Fibroblast of skin of left biceps (primary cell): ENCODE results near the gene THPO.

ENCODE experiments used
- DNase-seq, 2 experiments: peaks; one replicate each; pipeline ENCODE4 v3.0.0-alpha.2; 2013; ENCODE audit warnings: low read depth in 2 of 2

Gene THPO

DNA sequence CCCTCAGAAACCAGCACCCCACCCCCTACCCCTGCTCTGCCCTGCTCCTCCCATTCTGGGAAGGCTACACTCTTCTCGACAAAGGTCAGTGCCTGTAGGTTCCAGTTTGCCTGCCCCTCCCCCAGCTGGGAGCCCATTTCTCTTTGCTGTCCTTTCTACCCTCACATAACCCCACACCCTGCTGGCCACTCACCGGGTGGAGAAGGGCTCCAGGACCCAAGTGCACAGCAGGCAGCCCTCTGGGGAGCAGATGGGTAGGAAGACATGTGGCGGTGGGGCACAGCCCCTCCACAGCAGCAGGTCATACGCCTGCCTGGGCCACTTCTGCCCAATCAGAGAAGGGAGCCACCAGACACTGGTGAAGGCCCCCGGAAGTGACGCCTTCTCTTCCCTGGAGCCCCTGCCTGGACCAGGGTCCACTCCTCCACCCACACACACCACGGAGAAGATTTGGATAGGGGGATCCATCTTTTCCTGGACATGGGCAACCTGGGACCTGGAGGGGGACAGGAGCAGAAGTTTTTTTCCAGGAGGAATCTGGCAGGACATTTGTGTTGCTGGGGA is at the start of gene THPO:
THPO (minus strand) TSS at position 326 of the 564 bp plus-strand sequence. CDS start 1,948 bp downstream, outside the sequence.
- DNase-seq, result no peak

DNA sequence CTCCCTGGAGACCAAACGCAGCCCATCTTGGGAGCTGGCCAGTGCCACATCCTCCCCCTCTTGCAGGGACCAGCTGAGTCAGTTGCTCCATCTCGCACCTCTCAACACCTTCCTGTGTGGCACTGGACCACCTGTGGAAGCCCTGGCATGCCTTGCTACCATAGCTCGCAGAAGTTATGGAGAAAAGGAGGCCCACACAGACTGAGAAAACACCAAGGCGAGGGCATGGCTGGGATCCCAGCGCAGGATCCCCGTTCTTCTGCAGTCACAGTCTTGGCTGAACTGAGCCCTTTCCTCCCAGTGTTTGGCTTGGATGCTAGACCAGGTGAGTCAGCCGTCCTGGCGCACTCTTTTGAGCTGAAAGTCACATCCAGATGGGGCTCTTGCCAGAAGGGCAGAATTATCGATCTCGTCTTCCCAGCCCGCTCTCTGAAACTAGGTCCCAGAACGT is 48.7 kb upstream of the THPO start:
- DNase-seq, result no peak

DNA sequence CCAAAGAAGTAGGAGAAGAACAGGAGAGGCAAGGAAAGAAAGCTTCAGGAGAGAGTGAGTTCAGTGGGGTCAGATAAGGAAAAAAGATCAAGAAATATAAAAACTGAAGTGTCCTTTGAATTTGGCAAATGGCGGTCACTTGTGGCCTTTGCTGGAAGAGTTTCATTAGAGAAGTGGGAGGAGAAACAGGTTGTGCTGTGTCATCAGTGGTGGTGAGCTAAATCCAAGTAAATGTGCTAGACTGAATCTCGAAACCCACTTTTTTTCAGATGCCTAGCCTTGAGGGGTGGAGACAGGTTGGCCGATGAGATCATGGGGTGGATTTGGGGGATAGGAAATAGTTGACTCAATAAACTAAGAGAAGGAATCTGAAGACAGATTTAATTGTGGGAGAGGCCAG is 45.6 kb upstream of the THPO start:
- DNase-seq, result no peak

GRCh38 chr3:184419171-184419570 is 41.2 kb upstream of the THPO start:
- no peak for DNase-seq

DNA sequence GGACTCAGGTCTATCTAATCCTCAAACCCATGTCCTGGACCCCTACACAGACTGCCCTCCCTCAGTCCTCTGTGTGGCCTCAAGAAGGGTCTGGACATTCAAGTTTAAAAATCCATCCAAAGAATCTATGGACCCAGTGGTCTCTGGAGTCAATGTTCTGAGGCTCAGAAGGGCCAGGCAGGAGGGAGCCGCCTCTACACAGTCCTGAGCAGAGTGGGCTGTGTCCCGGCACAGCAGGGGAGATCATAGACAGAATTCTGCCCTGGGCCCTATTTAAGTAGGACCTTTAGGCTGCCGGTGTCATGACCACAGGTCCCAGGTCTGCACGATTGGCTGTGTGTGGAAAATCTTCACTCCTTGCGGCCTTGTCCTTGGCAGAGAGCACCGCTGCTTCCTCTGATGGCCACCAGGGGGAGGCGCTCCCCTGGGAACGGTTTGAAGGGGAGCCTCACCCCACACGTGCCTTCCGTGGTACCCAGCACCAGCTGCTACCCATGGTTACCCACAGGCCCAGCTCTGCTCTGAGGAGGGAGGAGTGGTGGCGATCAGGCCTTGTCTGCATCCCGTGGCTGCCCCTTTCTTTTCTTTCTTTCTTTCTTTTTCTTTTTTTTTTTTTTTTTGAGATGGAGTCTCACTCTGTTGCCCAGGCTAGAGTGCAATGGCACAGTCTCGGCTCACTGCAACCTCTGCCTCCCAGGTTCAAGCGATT is 39.8 kb upstream of the THPO start:
- no peak for DNase-seq

DNA sequence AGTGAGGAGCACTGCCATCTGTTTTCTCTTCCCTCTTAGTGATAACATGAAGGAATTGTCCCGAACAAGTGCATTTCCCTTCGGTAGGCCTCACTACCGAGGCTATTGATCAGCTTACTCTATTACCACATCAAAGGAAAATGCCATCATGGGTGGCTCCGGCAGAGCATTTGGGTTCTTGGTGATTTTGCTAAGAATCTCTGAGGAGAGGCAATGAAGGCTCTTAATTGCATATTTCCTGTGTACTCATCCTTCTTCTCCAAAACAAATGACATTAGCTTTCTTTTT is 37.1 kb upstream of the THPO start:
- DNase-seq, result no peak

DNA sequence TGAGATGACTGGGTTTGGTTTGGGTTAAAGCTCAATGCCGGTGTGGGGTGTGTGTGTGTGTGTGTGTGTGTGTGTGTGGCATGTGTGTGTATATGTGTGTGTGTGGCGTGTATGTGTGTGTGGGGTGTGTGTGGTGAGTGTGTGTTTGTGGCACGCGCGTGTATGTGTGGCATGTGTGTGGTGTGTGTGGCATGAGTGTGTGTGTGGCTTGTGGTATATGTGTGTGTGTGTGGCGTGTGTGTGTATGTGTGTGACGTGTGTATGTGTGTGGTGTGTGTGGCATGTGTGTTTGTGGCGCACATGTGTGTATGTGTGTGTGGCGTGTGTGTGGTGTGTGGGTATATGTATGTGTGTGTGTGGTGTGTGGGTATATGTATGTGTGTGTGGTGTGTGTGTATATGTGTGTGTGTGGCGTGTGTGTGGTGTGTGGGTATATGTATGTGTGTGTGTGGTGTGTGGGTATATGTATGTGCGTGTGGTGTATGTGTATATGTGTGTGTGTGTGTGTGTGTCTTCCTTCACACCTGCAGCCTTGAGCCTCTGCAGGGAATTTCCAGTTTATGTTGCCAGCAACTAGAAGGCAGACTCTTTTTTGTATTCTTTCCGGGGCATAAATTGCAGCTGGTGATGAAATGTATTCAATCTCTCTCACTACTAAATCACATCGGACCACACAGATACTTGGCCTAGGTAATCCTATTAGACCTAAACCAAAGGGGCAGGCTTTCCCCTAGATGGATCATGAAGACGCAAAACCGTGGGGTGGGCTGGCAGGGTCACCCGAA is 36.6 kb upstream of the THPO start:
- no peak for DNase-seq

GRCh38 chr3:184409946-184410500 is 32.0 kb upstream of the THPO start:
- DNase-seq, result no peak

- no peak for DNase-seq
Measured at GRCh38 chr3:184409331-184409926, 31.4 kb upstream of the THPO start.

DNA sequence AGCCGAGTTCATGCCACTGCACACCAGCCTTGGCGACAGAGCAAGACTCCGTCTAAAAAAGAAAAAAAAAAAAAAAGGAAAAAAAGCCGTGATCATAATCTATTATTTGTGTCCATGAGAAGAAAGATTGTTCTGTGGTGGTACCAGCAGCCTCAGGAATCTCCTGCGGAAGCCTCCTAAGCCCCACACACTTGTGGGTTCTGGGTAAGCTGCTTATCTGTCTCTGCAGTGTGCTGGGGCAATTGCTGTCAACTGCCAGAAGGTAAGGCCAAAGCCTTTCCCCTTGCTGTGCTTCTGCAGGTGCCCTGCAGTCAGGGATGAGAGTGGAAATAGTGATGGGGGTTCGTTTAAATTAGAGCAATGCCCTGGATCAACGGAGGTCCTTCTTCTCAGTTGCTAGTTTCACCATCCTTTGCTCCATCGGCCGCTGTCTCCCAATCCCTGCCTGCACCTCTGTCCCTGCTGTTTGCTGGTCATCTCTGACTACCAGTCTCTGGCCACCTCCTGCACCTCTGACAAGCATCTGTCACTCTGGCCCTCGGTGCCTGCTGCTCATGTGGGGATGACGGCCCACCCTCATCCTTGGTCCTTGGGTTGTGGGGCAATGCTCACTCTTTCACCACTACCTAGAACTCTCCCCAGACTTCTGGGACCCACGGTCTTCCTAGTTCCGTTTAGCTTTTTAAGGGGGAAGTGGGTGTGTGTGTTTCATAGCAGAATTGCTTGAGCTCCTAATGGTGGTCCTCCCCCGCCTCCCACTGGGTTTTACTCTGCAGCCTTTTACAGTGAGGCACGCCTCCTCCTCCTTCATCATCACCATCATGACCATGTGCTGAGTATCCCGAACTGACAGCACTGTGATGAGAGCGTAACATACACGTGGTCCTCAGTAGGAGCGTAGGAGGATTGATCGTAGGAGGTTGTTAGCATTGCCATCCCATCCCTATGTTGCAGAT is 27.3 kb upstream of the THPO start:
- DNase-seq, result no peak

- peak; percentile 83 for DNase-seq
Measured at GRCh38 chr3:184399410-184399809, 21.4 kb upstream of the THPO start.

GRCh38 chr3:184395320-184395660 is 17.3 kb upstream of the THPO start:
- DNase-seq, result no peak

DNA sequence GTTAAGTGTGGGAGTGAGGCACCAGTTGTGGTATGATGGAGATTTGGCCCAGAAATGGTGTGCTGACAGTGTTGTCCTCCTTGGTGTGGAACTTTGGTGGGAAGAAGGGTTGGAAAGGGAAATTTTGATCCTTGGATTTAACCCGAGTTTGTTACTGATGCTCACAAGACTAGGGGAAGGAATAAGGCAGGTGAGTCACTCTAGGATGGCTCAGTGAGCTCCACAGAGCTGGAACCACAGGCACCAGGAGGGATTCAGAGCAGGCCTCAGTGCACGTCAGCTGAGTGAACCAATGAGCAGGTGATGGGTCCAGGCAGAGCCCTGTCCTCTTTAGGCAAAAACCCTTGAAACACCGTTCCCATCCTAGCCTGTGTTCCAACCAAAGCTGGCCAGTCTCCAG is 13.3 kb upstream of the THPO start:
- no peak for DNase-seq

DNA sequence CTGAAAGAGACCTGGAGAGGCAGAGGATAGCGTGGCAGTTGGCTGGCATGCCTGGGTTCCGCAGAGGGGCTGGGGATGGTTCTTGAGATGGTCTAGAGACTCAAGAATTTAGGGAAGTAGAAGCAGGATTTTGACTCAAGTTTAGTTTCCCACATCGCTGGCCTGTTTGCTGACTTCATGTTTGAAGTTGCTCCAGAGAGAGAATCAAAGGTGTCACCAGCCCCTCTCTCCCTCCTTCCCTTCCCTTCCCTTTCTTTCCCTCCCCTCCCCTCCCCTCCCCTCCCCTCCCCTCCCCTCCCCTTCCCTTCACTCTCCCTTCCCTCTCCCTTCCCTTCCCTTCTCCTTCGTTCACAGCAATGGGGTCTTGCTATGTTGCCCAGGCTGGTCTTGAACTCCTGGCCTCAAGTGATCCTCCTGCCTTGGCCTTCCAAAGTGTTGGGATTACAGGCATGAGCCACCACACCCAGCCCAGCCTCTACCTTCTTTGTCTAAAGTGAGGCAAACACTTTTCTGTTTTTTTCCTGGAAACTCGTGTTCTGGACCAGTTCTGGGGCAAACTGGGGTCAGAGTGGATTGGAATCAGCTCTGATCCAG is 12.0 kb upstream of the THPO start:
- no peak for DNase-seq

DNA sequence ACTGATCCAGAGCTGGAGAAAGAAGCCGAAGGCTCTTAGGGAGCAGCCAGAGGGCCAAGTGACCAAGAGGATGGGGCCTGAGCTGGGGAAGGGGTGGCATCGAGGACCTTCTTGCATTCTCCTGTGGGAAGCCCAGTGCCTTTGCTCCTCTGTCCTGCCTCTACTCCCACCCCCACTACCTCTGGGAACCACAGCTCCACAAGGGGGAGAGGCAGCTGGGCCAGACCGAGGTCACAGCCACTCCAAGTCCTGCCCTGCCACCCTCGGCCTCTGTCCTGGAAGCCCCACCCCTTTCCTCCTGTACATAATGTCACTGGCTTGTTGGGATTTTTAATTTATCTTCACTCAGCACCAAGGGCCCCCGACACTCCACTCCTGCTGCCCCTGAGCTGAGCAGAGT is 11.4 kb upstream of the THPO start:
- no peak for DNase-seq

DNA sequence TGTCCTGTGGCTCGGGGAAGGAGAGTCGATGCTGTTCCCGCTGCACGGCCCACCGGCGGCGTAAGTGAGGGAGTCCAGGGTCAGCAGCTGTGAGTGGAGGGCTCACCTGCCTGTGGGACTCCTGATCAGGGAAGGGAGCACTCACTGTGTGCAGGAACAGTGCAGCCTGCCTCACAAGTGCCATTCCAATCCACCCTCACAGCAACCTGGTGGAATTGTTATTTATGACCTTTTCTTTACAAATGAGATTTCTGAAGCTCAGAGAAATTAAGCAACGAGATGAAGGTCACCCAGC is 10.9 kb upstream of the THPO start:
- DNase-seq, result no peak

GRCh38 chr3:184388164-184388935 is 10.3 kb upstream of the THPO start:
- DNase-seq, result no peak

- DNase-seq, result no peak
Measured at GRCh38 chr3:184387174-184387714, 9.2 kb upstream of the THPO start.

GRCh38 chr3:184386047-184386806 is 8.2 kb upstream of the THPO start:
- DNase-seq, result no peak
